ENCODE results near the gene C1orf174.

C1orf174 gene

DNA sequence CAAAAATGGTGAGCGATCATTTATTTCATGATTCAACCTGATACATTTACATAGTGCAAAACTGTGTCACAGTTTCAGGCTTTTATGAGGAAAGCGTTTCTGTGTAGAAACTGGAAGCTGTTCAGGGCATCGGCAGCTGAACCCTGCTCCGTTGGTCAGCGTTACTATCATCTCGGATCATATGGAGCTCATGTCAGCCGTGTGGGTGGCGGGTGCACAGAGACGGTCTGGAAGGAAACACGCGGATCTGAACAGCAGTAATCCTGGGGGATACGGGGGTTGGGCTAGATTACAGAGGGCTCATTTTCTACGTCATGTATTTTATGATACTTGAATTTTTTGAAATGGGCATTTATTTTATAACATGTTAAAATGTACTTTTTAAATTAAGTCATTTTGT lies 15.1 kb downstream of the C1orf174 start:
- Histone ChIP-seq H3K9me3 (no peaks in the 10 kb centered on the region), H3K4me3 (no peak overlapping the region), H3K4me1 (no peaks in the 10 kb centered on the region), H3K27ac (no peak overlapping the region), H3K27me3 (no peaks in the 10 kb centered on the region), H3K36me3 (peaks cover 41 to 89% (median 73%) of the 10 kb centered on the region in 3 donors)
- DNase-seq = no peak
- TF ChIP-seq CTCF (IDR thresholded peaks at IDR 0.05) = no peak
- intact Hi-C loops (cut with DNase I; ENCODE audit: low total_unique reads) = loop anchor here (5.0 kb wide), 1 partner anchor 1468 kb away; no protein-coding TSS in a partner anchor

GRCh38 chr1:3883194-3883925 lies 16.7 kb downstream of the C1orf174 start:
- peaks cover 0 to 12% (median 7%) of the 10 kb centered on the region in 3 donors for H3K9me3 ChIP-seq
- H3K36me3 ChIP-seq = peaks cover 41 to 90% (median 73%) of the 10 kb centered on the region in 3 donors
- no peak for TF ChIP-seq CTCF (IDR thresholded peaks at IDR 0.05)
- intact Hi-C loops (cut with DNase I; ENCODE audit: low total_unique reads) = no loop called here
- no peak overlapping the region for H3K4me3 ChIP-seq
- H3K4me1 ChIP-seq = no peaks in the 10 kb centered on the region
- H3K27me3 ChIP-seq = no peaks in the 10 kb centered on the region
- no peak for DNase-seq
- H3K27ac ChIP-seq = no peak overlapping the region

GRCh38 chr1:3881193-3881480 lies 18.9 kb downstream of the C1orf174 start:
- no peak for DNase-seq
- H3K9me3 ChIP-seq = peaks cover 0 to 13% (median 7%) of the 10 kb centered on the region in 3 donors
- no peak overlapping the region for H3K4me3 ChIP-seq
- H3K36me3 ChIP-seq = peaks cover 43 to 90% (median 73%) of the 10 kb centered on the region in 3 donors
- H3K27ac ChIP-seq = no peak overlapping the region
- intact Hi-C loops (cut with DNase I; ENCODE audit: low total_unique reads) = no loop called here
- H3K27me3 ChIP-seq = no peaks in the 10 kb centered on the region
- no peak for TF ChIP-seq CTCF (IDR thresholded peaks at IDR 0.05)
- H3K4me1 ChIP-seq = no peaks in the 10 kb centered on the region

DNA sequence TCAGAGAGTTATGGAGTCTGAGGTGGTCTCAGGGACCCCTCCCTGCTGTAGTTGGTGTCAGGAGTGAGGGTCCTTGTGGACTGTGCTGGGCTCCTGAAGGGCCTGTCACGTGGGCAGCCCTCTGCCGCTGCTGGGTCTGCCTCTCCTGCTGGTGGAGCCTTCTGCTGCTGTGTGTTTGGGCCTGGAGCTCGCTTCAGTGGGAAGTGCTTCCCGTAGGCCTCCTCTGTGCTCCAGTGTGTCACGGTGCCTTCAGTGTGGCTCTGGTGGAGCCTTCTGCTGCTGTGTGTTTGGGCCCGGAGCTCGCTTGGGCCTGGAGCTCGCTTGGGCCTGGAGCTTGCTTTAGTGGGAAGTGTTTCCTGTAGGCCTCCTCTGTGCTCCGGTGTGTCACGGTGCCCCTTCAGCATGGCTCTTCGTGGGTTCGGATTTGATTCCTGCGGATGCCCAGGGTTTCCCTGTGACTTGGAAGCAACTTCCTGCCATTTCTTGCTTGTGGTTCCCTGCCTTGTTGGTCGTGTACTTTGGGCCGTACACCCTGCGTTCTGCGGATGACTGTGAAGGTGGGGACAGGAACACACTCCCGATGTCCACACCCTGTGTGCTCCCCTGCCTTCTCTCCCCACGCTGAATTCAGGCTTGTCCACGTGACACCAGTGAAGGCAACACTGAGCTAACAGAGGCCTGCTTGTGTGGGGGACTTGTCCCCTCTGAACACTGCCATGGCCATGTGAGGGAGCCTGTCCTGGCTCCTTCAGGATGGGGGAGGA lies 19.5 kb downstream of the C1orf174 start:
- intact Hi-C loops (cut with DNase I; ENCODE audit: low total_unique reads) = no loop called here
- Histone ChIP-seq H3K4me1 (no peaks in the 10 kb centered on the region), H3K4me3 (no peak overlapping the region), H3K27me3 (no peaks in the 10 kb centered on the region), H3K27ac (no peak overlapping the region), H3K36me3 (peaks cover 46 to 90% (median 73%) of the 10 kb centered on the region in 3 donors), H3K9me3 (peaks cover 0 to 13% (median 7%) of the 10 kb centered on the region in 3 donors)
- TF ChIP-seq CTCF (IDR thresholded peaks at IDR 0.05) = no peak
- DNase-seq = no peak

GRCh38 chr1:3879787-3880428 lies 20.2 kb downstream of the C1orf174 start:
- no peak overlapping the region for H3K4me3 ChIP-seq
- intact Hi-C loops (cut with DNase I; ENCODE audit: low total_unique reads) = no loop called here
- peaks cover 0 to 13% (median 7%) of the 10 kb centered on the region in 3 donors for H3K9me3 ChIP-seq
- peaks cover 51 to 90% (median 74%) of the 10 kb centered on the region in 3 donors for H3K36me3 ChIP-seq
- H3K4me1 ChIP-seq = no peaks in the 10 kb centered on the region
- no peaks in the 10 kb centered on the region for H3K27me3 ChIP-seq
- no peak for TF ChIP-seq CTCF (IDR thresholded peaks at IDR 0.05)
- no peak overlapping the region for H3K27ac ChIP-seq
- DNase-seq = no peak

Measured in tibial artery (tissue), 4 donors.